GM12874 (cell line): ENCODE measurements around the gene RGS9.

Experiments used
- CTCF ChIP-seq: IDR thresholded peaks from 2 replicates; pipeline ENCODE4 v1.5.1; 2011; ENCODE audit warnings: low read depth, mild to moderate bottlenecking, control low read depth, low read length, moderate library complexity; ENCODE audit not compliant: insufficient read depth

RGS9 gene

GRCh38 chr17:65243838-65244625 is 106.9 kb downstream of the RGS9 start:
- TF ChIP-seq CTCF: no peak

GRCh38 chr17:65246252-65246651 is 109.1 kb downstream of the RGS9 start:
- no peak for TF ChIP-seq CTCF

GRCh38 chr17:65249774-65250173 is 112.6 kb downstream of the RGS9 start:
- no peak for TF ChIP-seq CTCF

- no peak for TF ChIP-seq CTCF
These were observed 117.0 kb downstream of the RGS9 start for GRCh38 chr17:65254166-65254565.

GRCh38 chr17:65259281-65259680 is 122.1 kb downstream of the RGS9 start:
- no peak for TF ChIP-seq CTCF

GRCh38 chr17:65259696-65260485 is 122.7 kb downstream of the RGS9 start:
- no peak for TF ChIP-seq CTCF

GRCh38 chr17:65260626-65261025 is 123.5 kb downstream of the RGS9 start:
- TF ChIP-seq CTCF: no peak
